ELF-1 (cell line): Measurements from ENCODE around the gene RNF175.

ENCODE experiments used
- DNase-seq: peaks from one replicate; pipeline ENCODE4 v3.0.0-alpha.2; 2016; ENCODE audit warnings: low read depth, low spot score

Gene RNF175

DNA sequence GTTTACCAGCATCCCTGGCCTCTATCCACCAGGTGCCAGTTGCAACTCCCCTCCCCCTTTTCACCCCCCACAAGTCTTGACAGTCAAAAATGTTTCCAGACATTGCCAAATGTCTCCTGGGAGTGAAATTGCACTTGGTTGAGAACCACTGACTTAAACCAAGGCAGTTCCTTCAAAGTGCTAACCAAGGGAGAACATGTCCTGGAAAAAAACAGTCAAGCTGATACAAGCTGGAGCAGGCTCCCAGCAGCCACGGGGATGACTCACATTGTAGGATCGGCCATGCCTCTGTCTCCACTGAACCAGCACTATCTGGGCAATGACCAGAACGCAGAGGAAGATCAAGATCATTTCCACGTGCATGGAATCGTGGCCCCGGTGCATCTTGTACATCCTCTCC lies 11.4 kb downstream of the RNF175 start:
- peak; percentile 36 for DNase-seq

DNA sequence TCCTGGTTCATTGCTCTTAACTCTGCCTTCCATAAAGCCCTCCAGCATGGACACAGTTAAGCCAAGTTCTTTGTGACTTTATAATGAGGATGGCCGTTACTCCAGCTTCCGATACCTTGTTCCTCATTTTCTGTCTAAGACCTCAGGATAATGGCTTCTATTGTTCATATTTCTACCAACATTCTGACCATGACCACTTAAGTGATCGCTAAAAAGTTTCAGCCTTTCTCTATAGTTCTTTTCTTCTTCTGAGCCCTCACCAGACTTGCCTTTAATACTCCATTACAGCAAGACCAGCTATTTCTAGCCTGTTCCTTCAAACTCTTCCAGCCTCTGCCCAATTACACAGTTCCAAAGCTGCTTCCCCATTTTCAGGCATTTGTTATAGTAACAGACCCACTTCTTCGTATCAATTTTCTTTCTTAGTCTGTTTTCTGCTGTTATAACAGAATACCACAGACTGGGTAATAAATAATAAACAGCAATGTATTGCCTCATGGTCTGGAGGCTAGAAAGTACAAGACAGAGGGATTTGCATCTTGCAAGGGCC lies 12.3 kb downstream of the RNF175 start:
- no peak for DNase-seq

DNA sequence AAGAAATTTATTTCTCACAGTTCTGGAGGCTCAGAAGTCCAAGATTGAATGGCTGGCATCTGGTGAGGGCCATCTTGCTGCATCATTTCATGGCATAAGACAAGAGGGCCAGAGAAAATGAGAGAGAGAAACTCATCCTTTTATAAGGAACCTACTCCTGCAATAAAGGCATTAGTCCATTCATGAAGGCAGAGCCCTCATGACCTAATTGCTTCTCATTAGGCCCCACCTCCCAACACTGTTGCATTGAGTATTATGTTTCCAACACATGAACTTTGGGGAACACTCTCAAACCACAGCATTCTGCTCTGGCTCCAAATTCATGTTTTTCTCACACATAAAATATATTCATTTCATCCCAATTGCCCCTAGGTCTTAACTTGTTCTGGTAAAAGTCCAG lies 14.2 kb downstream of the RNF175 start:
- DNase-seq: no peak

DNA sequence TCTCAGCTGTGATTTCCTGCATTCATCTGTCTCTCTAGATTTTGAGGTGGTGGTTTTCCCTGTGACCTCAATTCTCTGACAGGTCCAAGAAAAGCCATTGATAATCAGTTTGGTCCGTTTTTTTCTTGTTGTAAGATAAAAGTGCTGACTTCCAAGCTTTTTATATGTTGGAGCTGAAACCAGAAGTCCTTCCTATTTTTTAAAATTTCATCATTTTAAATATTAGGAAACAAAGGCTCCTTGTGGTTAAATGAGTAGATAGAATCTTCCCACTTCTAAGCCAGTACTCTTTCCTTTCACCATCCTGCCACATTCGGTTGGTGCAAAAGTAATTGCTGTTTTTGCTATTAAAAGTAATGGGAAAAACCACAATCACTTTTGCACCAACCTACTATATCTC lies 18.3 kb downstream of the RNF175 start:
- DNase-seq: no peak

DNA sequence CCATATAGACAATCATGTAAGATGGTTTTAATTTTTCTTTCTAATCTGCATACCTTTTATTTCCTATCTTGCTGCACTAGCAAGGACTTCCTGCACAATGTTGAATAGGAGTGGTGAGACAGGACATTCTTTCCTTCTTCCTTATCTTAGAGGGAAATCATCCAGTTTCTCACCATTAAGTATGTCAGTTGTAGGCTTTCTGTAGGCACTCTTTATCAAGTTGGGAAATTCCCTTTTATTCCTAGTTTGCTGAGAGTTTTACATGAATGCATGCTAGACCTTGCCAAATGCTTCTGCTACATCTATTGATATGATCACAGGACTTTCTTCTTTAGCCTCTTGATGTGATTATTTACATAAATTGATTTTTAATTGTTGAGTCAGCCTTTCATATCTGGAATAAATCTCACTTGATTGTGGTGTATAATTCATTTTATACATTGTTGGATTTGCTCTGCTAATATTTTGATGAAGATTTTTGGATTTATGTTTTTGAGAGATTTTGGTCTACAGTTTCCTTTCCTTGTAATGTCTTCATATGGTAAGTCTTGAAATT lies 23.8 kb downstream of the RNF175 start:
- no peak for DNase-seq

DNA sequence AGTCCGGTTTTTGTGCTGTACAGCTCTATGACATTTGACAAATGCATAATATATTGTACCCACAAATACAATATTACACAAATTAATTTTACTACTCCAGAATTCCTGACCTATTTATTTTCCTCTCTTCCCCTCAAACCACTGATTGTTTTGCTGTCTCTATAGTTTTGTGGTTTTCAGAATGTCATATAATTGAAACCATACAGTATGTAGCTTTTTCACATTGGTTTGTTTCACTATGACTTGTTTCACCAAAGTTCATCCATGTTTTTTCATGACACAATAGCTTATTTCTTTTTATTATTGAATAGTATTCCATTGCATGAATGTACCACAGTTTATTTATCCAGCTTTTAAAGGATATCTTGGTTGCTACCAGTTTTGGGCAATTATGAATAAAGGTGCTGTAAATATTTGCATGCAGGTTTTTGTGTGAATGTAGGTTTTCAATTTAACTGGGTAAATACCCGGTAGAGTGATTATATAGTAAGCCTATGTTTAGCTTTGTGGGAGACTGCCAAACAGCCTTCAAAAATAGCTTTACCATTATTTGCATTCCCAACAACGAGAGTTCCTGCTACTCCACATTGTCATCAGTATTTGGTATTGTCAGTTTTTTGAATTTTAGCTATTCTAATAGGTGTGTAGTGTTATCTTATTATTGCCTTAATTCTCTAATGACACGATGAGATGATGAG lies 25.9 kb downstream of the RNF175 start:
- no peak for DNase-seq

DNA sequence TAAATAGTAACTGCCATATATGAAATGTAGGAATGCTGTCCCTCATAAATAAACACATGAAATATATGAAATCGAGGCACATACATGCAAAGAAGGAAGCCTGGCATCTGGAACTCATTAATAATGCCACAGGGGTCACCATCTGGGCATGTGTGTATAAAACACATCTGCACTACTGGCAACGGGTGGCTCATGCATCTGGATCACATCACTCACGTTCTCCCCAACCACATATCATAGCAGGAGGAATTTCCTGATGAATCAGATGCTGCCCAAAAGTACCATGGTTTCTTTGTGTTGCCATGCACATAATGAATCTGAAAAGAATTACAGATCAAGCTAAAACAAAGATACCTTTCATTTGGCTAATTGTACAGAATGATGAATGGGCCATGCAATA lies 28.6 kb downstream of the RNF175 start:
- no peak for DNase-seq

DNA sequence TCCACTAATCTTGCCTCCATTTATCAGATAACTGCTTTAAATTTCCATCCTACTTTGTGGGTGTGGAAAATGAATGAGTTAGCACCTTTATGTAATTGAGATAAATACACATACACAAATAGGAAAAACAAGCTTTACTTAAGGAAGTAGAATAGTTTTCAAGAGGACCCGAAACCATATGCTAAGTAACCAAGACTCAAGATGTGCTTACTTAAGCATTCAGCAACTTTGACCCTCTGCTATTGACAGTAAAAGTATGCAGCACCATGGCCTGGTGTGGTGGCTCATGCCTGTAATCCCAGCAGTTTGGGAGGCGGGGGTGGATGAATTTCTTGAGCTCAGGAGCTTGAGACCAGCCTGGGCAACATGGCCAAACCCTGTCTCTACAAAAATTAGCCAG lies 29.9 kb downstream of the RNF175 start:
- DNase-seq: no peak

DNA sequence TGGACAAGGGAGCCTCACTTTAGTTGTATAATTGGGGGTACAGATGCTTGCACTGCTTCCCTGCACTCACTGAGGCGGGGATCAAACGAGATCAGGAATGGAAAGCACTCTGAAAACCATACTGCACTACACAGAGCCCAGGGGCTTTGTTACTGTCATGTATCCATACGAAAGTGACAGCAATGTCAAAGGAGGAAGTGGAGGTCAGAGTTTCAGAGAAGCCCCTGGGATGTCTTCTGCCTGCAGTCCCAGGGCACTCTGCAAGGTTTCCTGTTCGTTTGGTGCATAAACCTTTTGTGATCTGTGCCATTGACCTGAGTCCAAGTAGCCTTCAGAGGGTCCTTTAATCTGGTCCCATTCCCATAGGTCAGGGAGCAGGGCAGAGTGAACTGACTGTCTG lies 31.2 kb downstream of the RNF175 start:
- no peak for DNase-seq

DNA sequence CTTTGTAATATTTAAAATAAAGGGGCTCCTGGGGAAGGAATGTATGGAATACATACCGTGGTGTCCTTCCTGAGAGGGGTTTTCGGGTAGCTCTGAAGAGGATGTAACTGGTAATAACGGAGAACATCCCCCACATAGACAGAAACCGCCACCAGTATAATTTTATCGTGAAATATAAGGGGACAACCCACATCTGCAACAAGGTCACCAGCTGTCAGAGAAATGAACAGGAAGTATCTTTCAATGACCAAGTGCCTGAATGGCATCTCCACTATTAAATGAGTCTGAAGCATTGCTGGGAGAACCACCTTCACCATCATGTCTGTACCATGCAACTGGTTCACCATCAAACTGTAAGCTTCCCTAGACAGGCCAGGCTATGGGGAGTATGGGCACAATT lies 31.7 kb downstream of the RNF175 start:
- no peak for DNase-seq

DNA sequence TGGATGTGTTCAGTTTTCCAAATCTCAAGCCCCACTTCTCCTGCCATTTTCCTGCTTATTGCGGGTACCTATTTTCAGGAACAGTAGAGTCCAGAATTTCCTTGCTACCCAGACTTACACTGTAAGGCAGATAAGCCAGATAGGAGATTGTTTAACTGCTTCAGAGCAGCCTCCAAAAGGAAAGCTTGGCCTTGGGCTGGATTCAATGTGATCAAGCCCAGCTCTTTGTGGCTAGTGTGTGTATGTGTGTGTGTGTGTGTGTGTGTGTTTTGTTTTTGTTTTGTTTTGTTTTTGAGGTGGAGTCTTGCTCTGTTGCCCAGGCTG lies 34.0 kb downstream of the RNF175 start:
- DNase-seq: no peak

DNA sequence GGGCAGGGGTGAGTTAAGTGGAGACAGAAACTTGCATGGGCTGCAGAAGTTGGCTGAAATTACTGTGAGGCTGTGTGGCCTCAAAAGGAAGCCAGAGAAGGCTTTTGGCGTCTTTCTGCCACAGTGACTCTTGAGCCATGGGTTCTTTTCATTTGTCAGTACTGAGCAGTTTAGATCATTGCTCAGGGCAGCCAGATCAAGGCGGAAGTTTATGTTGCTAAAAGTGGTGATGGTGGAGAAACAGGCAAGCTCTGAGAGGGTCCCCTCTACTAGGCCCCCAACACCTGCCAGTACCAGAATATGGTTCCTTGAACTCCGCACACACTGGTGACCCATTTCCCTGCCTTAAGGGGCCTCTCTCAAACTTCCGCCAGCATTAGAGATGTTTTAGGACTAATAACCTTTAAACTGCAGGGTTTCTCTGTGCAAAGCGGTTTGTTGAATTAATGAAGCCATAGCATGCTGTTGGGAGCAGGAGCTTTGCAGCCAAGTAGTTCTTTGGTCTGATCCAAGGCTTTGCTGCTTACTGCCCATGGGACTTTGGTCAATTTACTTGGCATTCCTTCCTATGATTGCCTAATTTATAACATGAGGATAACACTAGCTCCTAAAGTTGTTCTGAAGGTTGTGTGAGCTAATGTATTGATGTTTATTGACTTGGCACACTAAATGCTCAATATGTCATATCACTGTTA lies 34.5 kb downstream of the RNF175 start:
- no peak for DNase-seq

DNA sequence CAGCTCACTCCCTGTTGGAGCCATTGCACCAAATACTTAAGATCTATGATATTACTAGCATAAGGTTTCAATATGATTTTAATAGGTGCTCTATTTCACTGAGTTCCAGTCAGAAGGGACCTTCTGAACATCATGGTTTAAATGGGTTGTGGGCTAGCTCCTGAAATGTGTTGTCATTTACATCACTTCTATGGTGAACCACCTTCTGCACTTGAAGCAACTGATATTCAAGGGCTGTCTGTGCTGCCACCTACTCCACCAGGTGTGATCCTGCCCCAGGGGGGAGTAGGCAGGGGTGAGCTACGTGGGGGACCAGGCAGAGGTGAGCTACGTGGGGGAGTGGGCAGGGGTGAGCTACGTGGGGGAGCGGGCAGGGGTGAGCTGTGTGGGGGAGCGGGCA lies 35.2 kb downstream of the RNF175 start:
- DNase-seq: no peak

DNA sequence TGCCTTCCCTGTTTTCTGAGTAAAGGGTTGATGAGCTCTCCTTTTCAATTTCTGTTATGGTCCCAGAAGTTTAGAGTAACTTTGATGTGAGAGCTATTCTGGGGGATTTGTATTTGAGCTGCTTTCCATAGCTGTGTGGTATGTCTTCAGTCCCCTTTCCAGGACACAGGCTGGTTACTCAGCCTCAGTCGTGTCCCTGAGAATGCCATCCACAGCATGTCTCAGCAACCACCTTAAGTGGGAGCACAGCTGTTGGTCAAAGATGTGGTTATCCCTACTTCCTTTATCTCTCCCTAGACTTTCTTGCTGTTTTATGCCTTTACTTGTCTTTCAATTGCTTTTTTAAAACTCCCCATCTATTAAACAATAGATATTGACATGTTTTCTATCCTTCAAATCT lies 37.8 kb downstream of the RNF175 start:
- no peak for DNase-seq

DNA sequence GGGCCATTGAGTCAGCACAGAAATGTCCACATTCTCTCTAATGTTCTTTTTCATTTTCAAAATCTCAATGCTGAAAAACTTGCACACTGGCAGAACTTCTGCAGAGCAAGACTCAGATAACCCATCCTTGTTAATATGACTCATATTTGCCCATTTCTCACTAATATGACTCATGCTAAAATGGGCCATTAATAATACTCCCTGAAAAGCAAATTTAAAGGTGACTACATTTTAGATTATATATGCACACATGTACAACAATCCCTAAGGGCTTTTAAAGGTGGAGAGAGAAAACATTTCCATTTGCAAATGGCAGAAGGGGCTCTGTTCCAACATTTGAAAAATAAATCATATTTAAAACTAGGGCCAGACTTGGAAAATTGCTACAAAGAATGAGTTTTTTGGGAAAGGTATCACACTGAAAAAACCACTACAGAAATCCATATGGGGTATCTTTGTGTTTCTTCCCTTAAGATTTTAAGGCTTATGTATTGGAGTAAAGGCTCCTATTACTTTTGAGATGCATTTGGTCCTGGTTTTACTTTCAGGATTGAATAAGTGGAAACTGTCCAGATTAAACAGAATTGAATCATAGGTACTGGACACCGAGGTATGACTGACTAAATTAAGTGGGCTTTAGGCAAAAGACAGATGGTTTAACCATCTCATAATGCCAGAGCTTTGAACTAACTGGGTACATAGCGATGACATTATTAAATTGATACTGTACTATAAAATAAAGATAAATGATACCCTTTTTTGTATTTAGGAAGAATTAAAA lies 45.8 kb downstream of the RNF175 start:
- DNase-seq: no peak

DNA sequence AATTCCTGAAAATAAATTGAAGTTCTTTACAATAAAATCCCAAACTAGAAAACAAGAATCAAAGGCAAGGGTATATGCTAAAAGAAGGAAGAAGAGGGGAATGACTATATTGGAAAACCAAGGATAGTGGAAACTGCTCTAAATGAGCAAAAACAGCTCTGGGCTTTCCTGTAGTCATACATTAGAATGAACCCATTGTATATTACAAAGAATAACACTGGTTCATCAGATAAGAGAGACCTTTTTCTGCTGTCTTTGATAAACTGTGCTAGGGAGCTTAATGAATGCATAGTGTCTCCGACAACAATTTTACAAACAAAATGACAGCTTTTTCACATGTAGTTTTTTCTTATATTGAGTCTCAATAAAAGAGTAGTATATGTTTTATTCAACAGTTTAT lies 49.1 kb downstream of the RNF175 start:
- DNase-seq: no peak

DNA sequence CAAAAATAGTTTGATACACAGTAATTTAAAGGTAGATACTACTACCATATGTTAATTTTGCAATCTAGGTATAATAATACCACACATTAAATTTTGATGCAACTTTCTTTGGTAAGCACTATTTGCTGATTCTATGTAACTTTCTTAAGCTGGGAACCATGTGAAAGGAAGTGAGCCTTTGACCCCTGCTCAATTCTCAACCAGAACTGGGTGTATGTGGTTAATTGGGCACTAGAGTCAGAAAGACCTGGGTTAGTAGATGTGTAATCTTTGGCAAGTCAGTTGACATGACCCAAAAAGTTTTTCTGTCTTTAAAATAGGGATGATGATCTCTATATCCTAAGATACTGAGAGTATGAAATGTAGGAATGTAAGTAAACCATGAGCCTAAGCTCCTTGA lies 53.3 kb downstream of the RNF175 start:
- no peak for DNase-seq

DNA sequence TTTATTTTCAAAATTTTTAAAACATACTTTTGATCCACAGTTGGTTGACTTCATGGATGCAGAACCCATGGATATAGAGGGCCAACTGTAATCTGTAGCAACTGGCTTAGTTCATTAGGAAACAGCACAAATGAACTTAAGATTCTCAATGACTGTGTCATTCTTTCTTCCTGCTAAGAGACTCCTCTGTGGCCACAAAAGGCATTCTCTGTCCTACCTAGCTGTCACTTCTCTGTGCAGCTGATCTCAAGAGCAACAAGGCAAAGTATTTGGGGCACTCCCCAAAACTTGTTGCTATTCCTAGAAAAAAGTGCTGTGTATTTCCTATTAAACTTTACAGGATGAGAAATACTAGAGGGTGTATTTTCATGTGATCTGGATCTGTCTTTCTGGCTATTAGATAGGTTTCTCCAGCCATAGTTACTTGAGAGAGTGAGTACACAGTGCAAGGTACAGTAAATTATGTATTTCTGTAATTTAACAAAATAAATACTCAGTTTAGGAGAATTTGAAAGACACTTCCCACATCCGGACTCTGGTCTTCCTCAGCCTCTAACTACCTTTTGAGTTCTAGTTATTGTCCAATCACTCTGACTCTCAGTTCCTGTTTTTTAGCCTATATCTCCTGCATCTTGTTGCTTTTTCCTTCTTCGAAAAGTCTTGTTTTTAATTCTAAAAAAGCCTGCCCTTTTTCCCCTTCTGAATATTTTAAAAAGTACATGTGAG lies 53.9 kb downstream of the RNF175 start:
- no peak for DNase-seq

DNA sequence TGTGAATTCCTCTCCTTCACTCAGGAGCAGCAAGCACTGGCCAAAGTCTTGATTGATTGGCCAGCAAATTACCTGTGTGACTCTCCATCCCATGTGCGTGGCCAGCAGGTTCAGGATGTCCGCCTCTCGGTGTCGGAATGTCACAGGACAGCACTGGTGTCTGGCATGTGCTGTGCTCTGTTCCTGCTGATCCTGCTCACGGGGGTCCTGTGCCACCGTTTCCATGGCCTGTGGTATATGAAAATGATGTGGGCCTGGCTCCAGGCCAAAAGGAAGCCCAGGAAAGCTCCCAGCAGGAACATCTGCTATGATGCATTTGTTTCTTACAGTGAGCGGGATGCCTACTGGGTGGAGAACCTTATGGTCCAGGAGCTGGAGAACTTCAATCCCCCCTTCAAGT lies 55.3 kb downstream of the RNF175 start:
- DNase-seq: no peak

DNA sequence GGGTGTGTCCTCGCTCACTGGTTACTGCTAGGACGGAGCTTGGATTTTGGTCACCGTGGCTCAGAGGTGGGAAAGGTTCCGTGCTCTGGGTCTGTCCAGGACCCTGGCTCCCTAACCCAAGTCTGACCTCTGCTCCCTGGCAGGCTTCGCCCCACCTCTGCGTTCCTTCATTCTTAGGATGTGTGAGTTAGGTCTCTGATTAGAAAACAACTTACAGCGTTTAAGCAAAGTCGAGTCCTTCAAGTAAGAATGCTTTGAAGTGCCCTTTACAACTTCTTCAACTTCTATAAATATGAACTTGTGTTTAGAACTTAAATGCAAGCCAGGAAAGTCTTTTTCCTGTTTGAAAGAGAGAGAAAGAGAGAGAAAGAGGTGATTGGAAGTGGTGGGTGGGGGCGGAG lies 74.9 kb downstream of the RNF175 start:
- no peak for DNase-seq

DNA sequence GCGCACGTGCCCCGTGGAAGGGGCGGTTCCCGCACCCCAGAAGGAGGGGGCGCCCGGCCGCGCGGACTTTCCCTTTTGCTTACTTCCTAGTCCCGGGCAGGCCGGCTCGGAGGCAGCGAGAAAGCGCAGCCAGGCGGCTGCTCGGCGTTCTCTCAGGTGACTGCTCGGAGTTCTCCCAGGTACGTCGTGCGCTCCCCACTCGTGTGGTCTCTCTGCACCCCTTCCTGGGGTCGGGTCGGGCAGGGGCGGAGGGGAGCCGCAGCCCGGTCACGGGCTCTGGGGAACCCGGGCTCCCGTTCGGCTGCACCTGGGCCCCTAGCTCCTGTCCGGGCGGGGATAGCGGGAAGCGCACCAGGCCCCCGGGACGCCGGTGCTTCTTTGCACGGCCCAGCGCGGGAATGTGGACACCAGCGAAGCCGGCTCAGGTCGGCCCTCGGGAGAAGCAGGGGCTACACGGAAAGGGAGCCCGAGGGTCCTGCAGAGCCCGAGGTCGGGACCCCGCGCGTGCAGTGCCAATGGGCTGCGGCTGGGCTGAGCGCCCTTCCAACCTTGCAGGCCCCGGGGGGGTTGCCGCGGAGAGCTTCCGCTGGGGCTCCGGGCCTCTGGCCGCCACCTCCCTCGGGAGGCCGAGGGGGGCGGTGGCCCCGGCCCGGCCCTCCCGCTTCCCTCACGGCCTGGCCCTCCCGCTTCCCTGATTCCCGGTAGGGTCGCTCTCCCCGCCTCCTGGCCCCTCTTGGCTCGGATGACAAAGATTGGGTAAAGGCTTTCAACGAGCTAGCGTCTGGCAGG lies 75.4 kb downstream of the RNF175 start, which contains the start of gene TLR2:
TLR2 (plus strand) TSS at position 99 of the 789 bp plus-strand sequence. CDS start 18,628 bp downstream, outside the sequence.
- DNase-seq: peak; percentile 64
